ENCODE data around the gene SFXN4. TPM values are rescaled to one million over a fixed set of nuclear protein-coding genes. Genes with fewer than 3 reads are reported as not detected.

The SFXN4 gene
- total RNA-seq, 1 experiment from 2014 or later = 45.3 TPM

DNA sequence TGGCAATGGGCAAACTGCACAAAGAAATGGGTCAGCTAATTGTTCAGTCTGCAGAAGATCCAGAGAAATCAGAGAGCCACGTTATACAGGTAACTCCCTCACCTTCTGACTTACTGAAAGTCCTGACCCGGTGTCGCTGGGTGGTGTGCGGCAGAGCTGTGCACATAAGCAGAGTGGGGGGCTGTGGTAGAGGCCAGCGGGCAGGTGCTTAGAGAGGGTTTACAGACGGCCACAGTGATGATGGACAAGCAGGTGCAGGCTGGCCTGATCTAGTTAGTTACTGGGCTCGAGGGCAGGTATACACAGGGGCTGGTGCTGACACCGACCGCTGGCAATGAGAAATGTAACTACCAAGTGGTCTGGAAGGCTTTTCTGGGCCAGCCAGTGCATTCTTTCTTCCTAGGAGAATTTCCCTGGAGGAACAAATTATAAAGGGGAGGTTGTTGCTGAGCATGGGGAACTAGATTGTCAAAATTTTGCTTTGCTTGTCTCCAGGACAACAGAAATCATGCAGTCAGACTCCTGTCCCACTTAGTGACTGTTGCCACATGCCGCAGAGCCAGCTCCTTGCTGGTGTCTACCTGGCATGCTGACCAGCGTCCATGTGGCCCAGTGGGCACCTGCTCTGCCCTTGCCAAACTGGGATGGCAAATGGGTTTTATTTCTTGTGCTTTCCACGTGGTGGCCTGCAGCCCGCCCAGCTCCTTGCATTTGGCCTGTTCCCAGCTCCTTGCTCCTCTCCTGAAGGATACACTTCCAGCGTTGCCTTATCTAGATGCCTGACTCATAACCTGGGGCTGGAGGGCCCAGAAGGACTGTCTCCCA lies 32.8 kb downstream of the SFXN4 start:
- no TSS peak for BruUV-seq (replicated peaks)
- no peak for DNase-seq
- no peak overlapping the region for H3K27ac Mint-ChIP-seq (ENCODE audit: unreplicated experiment)
- H3K27me3 ChIP-seq (replicated peaks; ENCODE audit: control insufficient read depth, insufficient read depth, low read length) = no peaks in the 10 kb centered on the region
- peaks cover 7% of the 10 kb centered on the region; the same call in 1 of the 2 replicates for H3K4me1 ChIP-seq
- H3K27me3 Mint-ChIP-seq (ENCODE audit: insufficient read depth, unreplicated experiment) = no peaks in the 10 kb centered on the region
- H3K4me3 Mint-ChIP-seq (ENCODE audit: unreplicated experiment) = no peak overlapping the region
- H3K4me1 Mint-ChIP-seq (ENCODE audit: low read depth, unreplicated experiment) = peaks cover 13% of the 10 kb centered on the region
- H3K4me3 ChIP-seq (ENCODE audit: low read depth, low read length) = no peak overlapping the region
- ChIA-PET CTCF (no interaction called here), POLR2A (no interaction called here)
- TF ChIP-seq, protein P1, sequence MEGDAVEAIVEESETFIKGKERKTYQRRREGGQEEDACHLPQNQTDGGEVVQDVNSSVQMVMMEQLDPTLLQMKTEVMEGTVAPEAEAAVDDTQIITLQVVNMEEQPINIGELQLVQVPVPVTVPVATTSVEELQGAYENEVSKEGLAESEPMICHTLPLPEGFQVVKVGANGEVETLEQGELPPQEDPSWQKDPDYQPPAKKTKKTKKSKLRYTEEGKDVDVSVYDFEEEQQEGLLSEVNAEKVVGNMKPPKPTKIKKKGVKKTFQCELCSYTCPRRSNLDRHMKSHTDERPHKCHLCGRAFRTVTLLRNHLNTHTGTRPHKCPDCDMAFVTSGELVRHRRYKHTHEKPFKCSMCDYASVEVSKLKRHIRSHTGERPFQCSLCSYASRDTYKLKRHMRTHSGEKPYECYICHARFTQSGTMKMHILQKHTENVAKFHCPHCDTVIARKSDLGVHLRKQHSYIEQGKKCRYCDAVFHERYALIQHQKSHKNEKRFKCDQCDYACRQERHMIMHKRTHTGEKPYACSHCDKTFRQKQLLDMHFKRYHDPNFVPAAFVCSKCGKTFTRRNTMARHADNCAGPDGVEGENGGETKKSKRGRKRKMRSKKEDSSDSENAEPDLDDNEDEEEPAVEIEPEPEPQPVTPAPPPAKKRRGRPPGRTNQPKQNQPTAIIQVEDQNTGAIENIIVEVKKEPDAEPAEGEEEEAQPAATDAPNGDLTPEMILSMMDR (IDR thresholded peaks at IDR 0.05; ENCODE audit: insufficient read depth in 1 of 2, low read depth in 1 of 2, low read length in 1 of 2, severe bottlenecking in 1 of 2, unreplicated experiment in 1 of 2) = no peak
- intact Hi-C loops (cut with micrococcal nuclease; ENCODE audit: unreplicated experiment) = no loop called here
- H3K9me3 Mint-ChIP-seq (ENCODE audit: unreplicated experiment) = no peaks in the 10 kb centered on the region
- no peaks in the 10 kb centered on the region for H3K9me3 ChIP-seq
- peaks cover 60% of the 10 kb centered on the region for H3K36me3 Mint-ChIP-seq (ENCODE audit: insufficient read depth, unreplicated experiment)
- peaks cover 5% of the 10 kb centered on the region for H3K36me3 ChIP-seq (ENCODE audit: control insufficient read depth, insufficient read depth, low read length)

- Histone ChIP-seq H3K9me3 (no peaks in the 10 kb centered on the region), H3K27me3 (replicated peaks; ENCODE audit: control insufficient read depth, insufficient read depth, low read length) (no peaks in the 10 kb centered on the region), H3K4me1 (peaks cover 7% of the 10 kb centered on the region; the same call in 1 of the 2 replicates), H3K36me3 (ENCODE audit: control insufficient read depth, insufficient read depth, low read length) (peaks cover 5% of the 10 kb centered on the region), H3K4me3 (ENCODE audit: low read depth, low read length) (no peak overlapping the region)
- no peak for DNase-seq
- BruUV-seq (replicated peaks) = no TSS peak
- Mint-ChIP-seq H3K4me1 (ENCODE audit: low read depth, unreplicated experiment) (peaks cover 13% of the 10 kb centered on the region), H3K9me3 (ENCODE audit: unreplicated experiment) (no peaks in the 10 kb centered on the region), H3K36me3 (ENCODE audit: insufficient read depth, unreplicated experiment) (peaks cover 60% of the 10 kb centered on the region), H3K27ac (ENCODE audit: unreplicated experiment) (peak overlapping the region; percentile 57), H3K4me3 (ENCODE audit: unreplicated experiment) (no peak overlapping the region), H3K27me3 (ENCODE audit: insufficient read depth, unreplicated experiment) (no peaks in the 10 kb centered on the region)
- CTCF ChIA-PET = no interaction called here
- POLR2A ChIA-PET = no interaction called here
- TF ChIP-seq, protein P1 (IDR thresholded peaks at IDR 0.05; ENCODE audit: insufficient read depth in 1 of 2, low read depth in 1 of 2, low read length in 1 of 2, severe bottlenecking in 1 of 2, unreplicated experiment in 1 of 2) = no peak
- intact Hi-C loops (cut with micrococcal nuclease; ENCODE audit: unreplicated experiment) = no loop called here
These were observed 33.8 kb downstream of the SFXN4 start for GRCh38 chr10:119131512-119132240.

DNA sequence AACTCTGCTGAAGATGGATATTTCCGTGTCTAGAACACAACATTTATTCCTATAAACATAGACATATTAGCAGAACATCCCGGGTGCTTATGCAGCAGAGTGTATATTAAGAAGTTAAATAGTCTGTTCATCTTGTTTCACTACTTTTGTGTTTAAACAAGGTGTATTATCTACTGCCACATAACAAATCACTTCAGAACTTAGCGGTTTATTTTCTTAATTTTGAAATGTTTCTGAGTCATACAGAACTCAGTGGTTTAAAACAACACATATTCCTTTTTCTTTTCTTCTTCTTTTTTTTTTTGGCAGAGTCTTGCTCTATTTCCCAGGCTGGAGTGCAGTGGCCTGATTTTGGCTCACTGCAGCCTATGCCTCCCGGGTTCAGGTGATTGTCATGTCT lies 35.8 kb downstream of the SFXN4 start:
- H3K4me3 Mint-ChIP-seq (ENCODE audit: unreplicated experiment) = no peak overlapping the region
- TF ChIP-seq, protein P1 (IDR thresholded peaks at IDR 0.05; ENCODE audit: insufficient read depth in 1 of 2, low read depth in 1 of 2, low read length in 1 of 2, severe bottlenecking in 1 of 2, unreplicated experiment in 1 of 2) = no peak

More for the DNA sequence above, 35.8 kb downstream of the SFXN4 start:
- no peaks in the 10 kb centered on the region for H3K9me3 Mint-ChIP-seq (ENCODE audit: unreplicated experiment)
- H3K36me3 Mint-ChIP-seq (ENCODE audit: insufficient read depth, unreplicated experiment) = peaks cover 64% of the 10 kb centered on the region
- intact Hi-C loops (cut with micrococcal nuclease; ENCODE audit: unreplicated experiment) = no loop called here
- Histone ChIP-seq H3K4me1 (peaks cover 7% of the 10 kb centered on the region; the same call in 1 of the 2 replicates), H3K9me3 (no peaks in the 10 kb centered on the region), H3K36me3 (ENCODE audit: control insufficient read depth, insufficient read depth, low read length) (peaks cover 5% of the 10 kb centered on the region), H3K27me3 (replicated peaks; ENCODE audit: control insufficient read depth, insufficient read depth, low read length) (no peaks in the 10 kb centered on the region), H3K4me3 (ENCODE audit: low read depth, low read length) (no peak overlapping the region)
- no peak for DNase-seq
- BruUV-seq (replicated peaks) = no TSS peak
- H3K27me3 Mint-ChIP-seq (ENCODE audit: insufficient read depth, unreplicated experiment) = no peaks in the 10 kb centered on the region
- H3K27ac Mint-ChIP-seq (ENCODE audit: unreplicated experiment) = no peak overlapping the region
- peaks cover 8% of the 10 kb centered on the region for H3K4me1 Mint-ChIP-seq (ENCODE audit: low read depth, unreplicated experiment)
- POLR2A ChIA-PET = no interaction called here
- CTCF ChIA-PET = no interaction called here
